GM18499 (cell line): Measurements from ENCODE around the gene KCTD2.

Source experiments
- ATAC-seq: cut with Tn5 transposase; IDR thresholded peaks from one replicate; pipeline ENCODE4 v1.9.1; 2021; ENCODE audit warnings: moderate number of reproducible peaks; ENCODE audit not compliant: insufficient read depth, unreplicated experiment

The KCTD2 gene

DNA sequence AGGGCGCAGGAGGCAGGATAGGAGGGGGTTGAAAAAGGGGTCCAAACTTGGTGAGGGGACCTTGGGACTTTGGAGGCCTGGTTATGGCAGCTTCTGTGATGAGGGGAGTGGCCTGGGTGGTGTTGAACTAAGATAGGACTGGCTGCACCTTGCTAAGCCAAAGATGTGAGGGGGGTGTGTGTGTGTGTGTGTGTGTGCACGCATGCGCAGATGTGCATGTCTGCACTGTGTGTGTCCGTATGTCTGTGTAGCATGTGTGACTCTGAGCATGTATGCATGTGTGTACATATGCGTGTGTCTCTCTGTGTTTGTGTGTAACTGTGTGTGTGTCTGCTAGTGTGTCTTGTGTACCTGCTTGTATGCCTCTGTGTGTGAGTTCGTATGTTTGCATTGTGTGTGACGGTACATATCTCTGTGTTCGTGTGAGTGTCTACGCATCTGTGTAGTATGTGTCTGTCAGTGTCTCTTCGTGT, 44.9 kb downstream of the KCTD2 start:
- ATAC-seq: no peak

DNA sequence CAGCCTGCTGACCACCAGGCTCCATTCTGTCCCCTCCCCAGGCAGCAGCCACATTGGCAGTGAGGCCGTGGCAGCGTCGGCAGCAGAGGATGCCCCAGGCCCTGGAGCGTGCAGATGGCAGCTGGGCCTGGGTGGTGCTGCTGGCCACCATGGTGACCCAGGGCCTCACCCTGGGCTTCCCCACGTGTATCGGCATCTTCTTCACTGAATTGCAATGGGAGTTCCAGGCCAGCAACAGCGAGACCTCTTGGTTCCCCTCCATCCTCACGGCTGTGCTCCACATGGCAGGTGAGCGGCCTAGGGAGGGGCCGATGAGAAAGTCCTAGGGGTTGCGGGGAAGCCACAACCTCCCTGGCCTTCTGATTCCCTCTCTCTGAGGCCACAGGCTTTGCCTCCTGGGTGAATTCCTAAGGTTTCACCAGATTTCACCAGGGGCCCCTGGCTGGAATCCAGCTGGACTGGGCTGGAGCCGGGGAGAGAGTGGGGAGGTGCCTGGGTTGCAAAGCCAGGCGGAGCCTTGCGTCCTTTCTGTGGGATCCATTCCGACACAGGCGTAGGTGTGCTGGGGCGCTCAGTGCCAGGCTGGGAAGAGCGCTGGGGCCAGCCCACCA, 46.6 kb downstream of the KCTD2 start:
- ATAC-seq: no peak

DNA sequence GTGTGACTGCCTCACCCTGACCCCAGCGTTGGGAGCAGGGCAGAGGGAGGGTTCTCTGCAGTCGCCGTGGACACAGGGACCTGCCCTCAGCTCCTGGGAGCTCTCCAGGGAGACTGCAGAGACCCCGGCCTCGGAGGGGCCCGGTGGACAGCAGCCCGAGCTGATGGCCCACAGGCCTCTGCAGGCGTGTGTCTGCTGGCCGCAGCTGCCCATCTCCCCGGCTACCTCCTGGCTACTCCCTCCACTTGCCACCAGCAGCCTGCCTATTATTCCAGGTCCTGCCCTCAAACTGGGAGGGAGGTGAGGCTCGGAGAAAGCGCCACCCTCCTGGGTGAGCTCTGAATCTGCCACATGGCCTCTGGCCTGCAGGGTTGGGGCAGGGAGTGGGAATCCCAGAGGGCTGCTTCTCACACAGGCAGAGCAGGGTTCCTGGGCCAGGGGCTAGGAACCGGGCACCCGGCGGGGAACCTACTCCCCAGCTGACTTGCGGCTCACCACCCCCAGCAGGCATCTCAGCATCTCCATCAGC, 47.9 kb downstream of the KCTD2 start:
- no peak for ATAC-seq

DNA sequence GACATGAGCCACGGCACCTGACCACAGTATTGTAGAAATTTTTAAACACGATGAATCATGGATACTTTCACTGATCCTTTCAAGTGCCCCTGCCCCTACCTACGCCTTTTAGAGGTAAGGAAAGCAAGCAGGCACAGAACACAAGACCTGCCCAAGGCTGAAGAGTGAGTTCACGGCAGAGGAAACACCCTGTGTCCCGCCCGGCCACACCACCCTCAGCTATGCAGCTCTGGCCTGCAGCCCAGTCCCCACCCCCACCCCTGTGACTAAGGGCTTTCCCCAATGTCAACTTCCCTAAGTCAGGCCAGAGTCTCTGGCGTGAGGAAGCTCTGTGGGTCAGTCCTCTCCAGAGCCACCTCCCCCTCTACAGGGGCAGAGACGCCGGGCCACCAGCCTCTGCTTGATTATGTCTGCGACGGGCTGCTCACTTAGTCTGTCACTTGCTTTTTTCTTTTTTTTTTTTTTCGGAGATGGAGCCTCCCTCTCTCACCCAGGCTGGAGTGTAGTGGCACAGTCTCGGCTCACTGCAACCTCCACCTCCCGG, 49.1 kb downstream of the KCTD2 start:
- ATAC-seq: no peak

DNA sequence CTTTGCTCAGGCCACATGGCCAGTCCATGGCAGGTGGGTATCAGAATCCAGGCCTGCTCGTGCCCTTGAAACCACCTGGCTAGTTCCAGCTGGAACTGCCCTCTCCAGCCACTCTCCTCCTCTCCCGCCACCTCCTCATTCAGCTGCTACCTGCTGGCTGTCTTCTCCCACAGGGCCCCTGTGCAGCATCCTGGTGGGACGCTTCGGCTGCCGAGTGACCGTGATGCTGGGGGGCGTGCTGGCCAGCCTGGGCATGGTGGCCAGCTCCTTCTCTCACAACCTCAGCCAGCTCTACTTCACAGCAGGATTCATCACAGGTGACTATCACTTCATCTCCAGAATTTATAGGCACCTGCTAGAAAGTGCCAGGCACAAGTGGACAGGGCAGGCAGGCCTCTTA, 50.8 kb downstream of the KCTD2 start:
- ATAC-seq: no peak

DNA sequence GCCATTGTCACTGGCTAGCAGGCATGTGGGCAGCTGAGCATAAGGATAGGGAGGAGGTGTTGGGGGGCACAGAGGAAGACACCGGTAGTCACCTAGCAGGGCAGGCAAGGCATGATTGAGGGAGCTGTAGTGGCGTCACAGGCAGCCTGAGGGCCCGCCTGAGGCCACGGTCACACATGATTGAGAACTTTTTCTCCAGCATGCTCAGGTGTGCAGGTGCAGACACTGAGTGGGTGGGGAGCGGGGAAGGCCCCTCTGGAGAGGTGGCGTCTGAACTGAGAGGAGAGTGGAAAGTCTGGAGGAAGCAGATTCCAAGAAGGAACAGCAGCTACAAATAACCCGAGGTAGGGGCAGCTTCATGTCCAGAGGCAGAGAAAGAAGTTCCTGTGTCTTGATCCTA, 51.8 kb downstream of the KCTD2 start:
- ATAC-seq: no peak

DNA sequence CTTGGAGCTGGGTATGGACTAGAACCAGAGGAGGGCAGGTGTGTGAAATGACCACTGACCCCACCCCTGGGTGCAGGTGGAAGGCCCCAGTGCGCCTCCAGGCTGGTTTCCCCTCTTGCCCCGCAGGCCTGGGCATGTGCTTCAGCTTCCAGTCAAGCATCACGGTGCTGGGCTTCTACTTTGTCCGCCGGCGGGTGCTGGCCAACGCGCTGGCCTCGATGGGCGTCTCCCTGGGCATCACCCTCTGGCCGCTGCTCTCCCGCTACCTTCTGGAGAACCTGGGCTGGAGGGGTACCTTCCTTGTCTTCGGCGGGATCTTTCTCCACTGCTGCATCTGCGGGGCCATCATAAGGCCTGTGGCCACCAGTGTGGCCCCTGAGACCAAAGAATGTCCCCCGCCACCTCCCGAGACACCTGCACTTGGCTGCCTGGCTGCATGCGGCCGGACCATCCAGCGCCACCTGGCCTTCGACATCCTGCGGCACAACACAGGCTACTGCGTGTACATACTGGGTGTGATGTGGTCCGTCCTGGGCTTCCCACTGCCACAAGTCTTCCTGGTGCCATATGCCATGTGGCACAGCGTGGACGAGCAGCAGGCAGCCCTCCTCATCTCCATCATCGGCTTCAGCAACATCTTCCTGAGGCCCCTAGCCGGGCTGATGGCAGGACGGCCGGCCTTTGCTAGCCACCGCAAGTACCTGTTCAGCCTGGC, 53.0 kb downstream of the KCTD2 start:
- no peak for ATAC-seq

DNA sequence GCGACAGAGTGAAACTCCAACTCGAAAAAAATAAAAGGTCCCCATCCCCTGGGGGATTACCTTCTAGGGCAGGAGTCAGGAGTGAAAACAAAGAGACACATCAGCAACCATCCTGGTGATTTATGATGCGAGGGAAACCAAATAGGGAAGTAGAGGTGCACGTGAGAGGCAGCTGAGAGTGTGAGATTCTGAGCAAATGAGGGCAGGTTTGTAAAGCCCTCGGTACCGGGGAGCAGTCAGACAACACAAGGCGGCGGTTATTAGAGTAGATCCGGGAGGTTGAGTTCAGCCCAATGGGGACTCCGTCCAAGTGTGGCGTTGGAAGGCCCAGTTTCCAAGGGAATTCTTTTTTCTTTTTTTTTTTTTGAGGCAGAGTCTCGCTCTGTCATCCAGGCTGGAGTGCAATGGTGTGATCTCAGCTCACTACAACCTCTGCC, 55.4 kb downstream of the KCTD2 start:
- no peak for ATAC-seq

DNA sequence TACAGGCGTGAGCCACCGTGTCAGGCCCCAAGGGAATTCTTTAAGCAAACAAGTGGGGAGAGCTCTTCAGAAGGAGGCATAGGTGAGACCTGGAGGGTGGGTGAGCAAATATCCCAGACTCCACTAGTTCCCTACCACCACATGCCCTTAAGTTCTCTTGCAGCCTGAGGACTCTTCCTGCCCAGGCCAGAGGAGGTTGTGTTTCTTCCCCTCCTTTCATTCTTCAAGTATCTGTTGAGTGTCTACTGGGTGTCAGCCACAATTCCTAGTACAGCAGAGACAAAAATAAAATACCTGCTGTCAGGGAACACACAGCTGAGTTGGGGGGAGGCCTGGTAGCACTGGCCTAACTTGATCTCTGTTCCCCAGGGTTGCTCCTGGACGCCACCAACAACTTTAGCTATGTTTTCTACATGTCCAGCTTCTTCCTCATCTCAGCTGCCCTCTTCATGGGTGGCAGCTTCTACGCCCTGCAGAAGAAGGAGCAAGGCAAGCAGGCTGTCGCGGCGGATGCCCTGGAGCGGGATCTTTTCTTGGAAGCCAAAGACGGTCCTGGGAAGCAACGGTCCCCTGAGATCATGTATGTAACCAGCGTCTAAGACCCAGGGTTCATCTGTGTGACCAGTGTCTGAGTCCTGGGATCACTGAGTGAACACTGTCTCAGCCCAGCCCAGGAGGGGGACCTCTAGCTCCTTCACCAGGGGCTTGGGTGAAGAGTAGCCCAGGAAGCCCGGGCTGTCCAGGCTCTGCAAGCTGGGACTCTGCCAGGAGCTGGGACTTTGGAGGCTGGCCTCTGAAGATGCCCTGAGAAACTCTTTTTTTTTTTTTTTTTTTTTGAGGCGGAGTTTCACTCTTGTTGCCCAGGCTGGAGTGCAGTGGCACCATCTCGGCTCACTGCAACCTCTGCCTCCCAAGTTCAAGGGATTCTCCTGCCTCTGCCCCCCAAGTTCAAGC, 56.9 kb downstream of the KCTD2 start:
- ATAC-seq: no peak

DNA sequence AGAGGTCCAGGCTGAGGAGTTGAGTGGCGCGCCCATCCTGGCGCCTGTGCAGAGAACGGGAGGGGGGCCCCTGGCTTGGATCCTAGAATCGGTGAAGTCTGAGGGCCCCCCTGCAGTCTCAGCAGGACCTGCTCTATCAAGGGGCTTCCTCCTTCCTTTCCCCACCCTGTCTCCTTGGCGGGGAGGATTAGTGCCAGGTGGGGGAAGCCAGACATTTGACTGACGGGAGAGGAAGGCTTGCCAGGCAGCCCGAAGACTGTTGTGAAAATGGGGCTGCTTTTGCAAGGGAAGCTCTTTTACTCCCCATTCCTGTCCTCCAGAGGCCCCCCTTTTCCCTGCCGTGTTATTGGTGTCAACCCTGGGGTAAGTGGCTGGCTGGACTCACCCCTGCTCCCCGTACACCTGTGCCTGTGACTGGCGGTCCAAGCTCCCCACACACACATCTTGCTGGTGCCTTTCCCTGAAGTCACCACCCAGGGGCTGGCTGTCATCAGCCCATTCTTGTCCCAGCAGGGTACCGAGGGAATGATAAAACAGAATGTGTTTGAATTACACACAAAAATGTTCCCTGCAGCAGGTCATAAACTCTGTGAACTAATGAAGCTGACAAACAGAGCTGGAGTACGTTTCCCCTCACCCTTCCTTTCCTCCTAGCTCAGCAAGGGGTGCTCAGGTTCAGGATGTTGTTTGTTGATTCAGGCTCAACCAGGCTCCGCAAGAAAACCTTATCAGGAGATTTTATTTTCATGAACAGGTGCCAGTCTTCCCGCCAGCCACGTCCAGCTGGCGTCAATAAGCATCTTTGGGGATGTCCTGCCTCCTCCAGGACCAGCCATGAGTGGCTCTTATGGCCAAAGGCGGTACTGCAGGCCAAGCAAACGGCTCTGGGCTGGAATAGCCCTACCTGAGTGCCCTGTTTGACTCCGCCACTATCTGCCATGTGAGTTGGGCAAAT, 58.4 kb downstream of the KCTD2 start:
- ATAC-seq: no peak

DNA sequence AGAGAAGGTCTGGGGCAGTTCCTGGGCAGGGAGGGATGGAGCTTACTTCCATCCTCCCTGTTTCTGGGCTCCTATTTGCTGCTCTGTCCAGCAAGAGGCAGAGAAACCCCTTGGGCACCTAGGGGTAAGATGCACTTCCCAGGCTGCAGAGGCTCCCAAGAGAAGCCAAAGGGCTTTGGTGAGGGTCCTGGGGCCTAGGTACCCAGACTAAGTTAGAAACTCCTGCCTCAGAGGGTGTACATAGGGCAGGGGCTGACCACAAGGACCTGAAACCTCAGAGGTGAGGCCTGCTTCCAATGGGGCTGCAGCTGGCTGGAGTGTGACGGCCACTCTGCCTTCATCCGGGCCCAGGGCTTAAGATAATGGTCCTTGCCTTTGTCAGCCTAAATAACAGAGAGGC, 61.2 kb downstream of the KCTD2 start:
- no peak for ATAC-seq

DNA sequence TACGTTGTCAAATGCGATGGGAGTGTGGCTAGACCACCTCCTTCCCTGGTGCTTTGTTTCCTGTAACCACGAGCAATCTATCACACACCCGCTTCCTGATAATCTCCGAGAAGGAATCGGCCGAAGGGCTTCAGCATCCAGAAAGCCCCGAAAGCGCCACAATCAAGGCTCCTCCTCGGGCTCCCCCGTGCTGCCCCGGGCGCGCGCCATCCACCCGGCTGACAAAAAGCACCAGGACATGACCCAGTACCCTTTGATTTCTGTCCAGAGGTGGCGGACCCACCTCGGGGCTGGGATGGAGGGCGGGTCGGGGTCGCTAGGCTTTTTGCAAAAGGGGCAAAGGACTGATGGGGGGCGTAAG, 62.0 kb downstream of the KCTD2 start:
- no peak for ATAC-seq

DNA sequence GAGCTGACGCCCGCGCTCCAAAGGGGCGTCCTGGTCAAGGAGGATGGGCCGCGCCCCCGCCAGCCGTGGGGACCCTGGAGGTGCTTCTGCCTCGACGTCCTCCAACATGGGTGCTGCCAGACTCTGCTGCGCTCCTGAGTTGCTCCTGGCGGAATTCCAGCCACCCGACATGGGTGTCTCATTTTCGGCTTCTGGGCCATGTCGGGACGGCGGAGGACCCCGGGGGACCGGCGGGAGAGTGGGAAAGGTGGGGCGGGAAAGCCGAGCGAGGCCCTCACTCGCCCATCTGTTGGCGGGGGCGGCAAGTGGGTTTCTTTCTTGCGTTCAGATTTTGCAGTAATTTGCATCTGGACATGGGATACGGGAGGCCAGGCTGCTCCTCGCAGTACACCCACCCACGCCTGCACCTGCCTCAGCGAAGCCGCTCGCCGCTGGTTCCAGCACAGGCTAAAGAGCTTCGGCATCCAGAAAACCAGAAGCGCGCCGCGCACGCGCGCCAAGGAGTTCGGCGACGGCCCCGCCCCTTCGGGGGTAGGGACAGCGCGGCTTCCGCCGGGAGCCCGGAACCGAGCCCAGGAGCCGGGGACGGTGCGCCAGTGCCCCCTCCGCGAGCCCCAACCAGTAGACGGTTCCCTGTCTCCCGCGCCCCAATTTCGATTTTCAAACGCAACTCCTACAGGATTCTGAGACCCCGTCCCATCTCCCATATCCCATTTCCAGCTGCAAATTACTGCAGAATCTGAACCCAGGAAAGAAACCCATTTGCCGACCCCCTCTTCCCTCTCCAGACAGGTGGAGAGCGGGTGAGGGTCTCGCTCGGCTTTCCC, 62.6 kb downstream of the KCTD2 start, which contains the start of gene ARMC7:
TSS of gene ARMC7 (plus strand) at position 563 of the 827 bp plus-strand sequence. CDS start 320 bp downstream, outside the sequence.
- no peak for ATAC-seq

DNA sequence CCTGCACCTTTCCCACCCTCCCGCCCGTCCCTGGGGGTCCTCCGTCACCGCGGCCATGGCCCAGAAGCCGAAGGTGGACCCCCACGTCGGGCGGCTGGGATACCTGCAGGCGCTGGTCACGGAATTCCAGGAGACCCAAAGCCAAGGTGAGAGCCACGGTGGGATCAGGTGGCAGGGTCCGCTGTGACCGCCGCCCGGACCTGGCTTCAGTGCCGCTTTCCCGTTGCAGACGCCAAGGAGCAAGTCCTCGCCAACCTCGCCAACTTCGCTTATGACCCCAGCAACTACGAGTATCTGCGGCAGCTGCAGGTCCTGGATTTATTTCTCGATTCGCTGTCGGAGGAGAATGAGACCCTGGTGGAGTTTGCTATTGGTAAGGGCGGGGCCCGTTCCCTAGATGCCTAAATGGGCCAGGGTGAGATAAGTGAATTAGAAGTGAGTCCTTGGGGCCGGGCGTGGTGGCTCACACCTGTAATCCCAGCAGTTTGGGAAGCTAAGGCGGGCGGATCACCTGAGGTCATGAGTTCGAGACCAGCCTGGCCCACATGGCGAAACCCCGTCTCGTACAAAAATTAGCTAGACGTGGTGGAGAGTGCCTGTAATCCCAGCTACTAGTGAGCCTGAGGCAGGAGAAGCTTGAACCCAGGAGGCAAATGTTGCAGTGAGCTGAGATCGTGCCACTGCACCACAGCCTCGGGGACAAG, 63.4 kb downstream of the KCTD2 start:
- ATAC-seq: no peak

DNA sequence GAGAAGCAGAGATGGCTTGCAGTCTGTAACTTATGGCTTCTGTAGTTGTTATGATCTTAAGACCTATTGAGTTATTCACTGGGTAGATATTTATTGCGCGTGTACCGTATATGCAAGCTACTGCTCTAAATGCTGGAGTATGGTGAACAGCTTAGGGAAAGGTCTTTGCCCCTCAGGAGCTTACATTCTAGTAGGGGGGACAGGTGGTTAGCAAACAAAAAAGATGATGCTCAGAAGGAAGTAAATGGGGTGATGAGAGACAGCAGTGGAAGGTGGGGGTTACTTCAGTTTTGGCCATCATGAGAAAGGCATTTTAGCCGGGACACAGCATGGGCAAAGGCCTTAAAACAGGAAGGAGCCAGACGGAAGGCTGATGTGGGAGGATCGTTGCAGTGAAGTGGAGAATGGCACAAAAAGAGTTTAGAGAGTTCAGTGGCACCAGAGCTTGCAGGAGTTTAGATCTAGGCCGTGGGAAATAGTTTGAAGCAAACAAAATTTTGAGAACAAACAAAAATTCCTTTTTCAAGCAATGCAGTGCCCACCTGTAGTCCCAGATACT, 64.8 kb downstream of the KCTD2 start:
- ATAC-seq: no peak

DNA sequence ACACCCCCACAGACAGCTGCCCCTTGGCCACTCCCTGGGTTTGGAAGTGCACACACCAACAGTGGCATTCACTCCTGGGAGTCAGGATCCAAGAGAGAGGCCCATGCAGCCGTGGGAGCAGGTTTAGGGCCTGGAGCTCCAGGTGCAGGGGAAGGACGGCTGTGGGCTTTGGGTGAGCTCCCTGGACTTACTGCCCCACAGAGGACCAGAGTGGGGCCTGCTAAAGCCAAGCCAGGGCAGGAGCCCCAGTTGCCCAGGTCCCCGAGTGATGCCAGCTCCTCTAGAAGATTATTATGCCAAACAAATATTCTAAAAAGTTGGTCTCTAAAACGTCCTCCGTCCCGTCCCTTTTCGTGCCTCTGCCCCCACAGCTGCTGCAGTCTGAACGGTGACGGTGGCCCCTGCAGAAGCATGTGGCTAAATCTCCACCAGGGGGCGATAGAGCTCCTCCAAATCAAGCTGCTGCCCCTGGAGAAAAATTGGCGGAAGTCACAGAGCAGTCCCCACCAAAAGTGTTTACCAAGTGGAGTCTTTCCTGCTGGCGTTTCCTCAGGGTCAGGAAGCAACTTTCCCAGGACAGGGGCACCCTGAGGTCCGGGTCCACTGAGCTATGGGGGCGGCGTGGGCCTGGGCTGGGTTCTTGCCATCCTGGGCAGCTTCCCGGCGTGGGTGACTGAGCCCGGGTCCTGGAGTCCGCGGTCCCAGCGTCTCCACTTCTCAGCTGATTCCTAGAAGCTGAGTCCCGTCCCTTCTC, 67.0 kb downstream of the KCTD2 start:
- ATAC-seq: no peak
